ENCODE measurements around the gene DEPDC4.
A peak's percentile ranks its signal among the peaks of the same experiment; 100 is the strongest.

Gene DEPDC4

DNA sequence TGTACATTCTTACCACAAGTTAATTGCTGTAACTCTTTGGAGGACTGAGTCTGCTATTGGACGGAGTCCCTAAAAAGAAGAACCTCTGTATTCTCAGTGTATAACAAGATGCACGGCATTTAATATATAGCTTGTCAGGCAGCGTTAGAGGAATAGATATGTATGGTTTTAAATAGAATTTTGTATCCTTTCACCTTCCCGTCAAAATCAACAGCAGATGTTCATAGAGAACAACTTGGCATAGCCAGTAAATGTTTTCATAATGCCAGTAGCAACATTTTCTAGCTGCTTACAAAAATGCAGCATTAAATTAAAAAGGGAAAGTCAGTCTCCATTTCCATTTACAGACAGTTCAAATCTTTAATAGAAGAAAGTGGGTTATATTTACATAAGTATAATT is 6.9 kb upstream of the DEPDC4 start:
- CTCF ChIA-PET, result no interaction called here
- Histone ChIP-seq H3K9me3 (ENCODE audit: control insufficient read depth, insufficient read depth, low read depth, low read length) (no peaks in the 10 kb centered on the region), H3K27ac (ENCODE audit: extremely low read depth, low read depth, low read length) (no peak overlapping the region), H3K36me3 (ENCODE audit: control insufficient read depth in 2 of 2, insufficient read depth in 1 of 2, low read length in 2 of 2) (peaks cover 0 to 5% of the 10 kb centered on the region in 2 experiments; a peak in 1 of 3 replicates), H3K4me1 (ENCODE audit: control insufficient read depth, insufficient read depth, low read length) (peaks cover 6% of the 10 kb centered on the region), H3K4me3 (ENCODE audit: low read depth, low read length) (no peak overlapping the region)
- TF ChIP-seq ZNF837 (tag by site-specific recombination; IDR thresholded peaks at IDR 0.05) (no peak), ZNF292 (tag by site-specific recombination; IDR thresholded peaks at IDR 0.05; ENCODE audit: borderline replicate concordance, low read depth) (no peak), ZFP41 (tag by site-specific recombination; IDR thresholded peaks at IDR 0.05; ENCODE audit: borderline replicate concordance) (no peak), KLF1 (tag by site-specific recombination; IDR thresholded peaks at IDR 0.05) (no peak), ZNF175 (tag by site-specific recombination; IDR thresholded peaks at IDR 0.05) (no peak), GLI4 (tag by site-specific recombination; IDR thresholded peaks at IDR 0.05) (no peak), ZNF362 (tag by site-specific recombination; IDR thresholded peaks at IDR 0.05) (no peak), ZNF785 (tag by site-specific recombination; IDR thresholded peaks at IDR 0.05) (no peak), GLIS2 (tag by site-specific recombination; IDR thresholded peaks at IDR 0.05) (no peak), KLF7 (tag by site-specific recombination; IDR thresholded peaks at IDR 0.05; ENCODE audit: borderline replicate concordance) (no peak), ZBTB7A (tag by site-specific recombination; IDR thresholded peaks at IDR 0.05; ENCODE audit: low read depth) (no peak), MZF1 (tag by site-specific recombination; IDR thresholded peaks at IDR 0.05; ENCODE audit: borderline replicate concordance) (no peak), ZNF658 (tag by site-specific recombination; IDR thresholded peaks at IDR 0.05) (no peak), ZNF621 (tag by site-specific recombination; IDR thresholded peaks at IDR 0.05) (no peak), BCL11A (tag by site-specific recombination; IDR thresholded peaks at IDR 0.05; ENCODE audit: low read depth) (no peak), GLIS1 (tag by site-specific recombination; IDR thresholded peaks at IDR 0.05) (no peak), GLI2 (tag by site-specific recombination; IDR thresholded peaks at IDR 0.05; ENCODE audit: borderline replicate concordance, low read depth) (no peak), ZNF561 (tag by site-specific recombination; IDR thresholded peaks at IDR 0.05; ENCODE audit: borderline replicate concordance) (no peak)
- TF ChIP-seq, protein P1, sequence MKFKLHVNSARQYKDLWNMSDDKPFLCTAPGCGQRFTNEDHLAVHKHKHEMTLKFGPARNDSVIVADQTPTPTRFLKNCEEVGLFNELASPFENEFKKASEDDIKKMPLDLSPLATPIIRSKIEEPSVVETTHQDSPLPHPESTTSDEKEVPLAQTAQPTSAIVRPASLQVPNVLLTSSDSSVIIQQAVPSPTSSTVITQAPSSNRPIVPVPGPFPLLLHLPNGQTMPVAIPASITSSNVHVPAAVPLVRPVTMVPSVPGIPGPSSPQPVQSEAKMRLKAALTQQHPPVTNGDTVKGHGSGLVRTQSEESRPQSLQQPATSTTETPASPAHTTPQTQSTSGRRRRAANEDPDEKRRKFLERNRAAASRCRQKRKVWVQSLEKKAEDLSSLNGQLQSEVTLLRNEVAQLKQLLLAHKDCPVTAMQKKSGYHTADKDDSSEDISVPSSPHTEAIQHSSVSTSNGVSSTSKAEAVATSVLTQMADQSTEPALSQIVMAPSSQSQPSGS (tag by site-specific recombination; IDR thresholded peaks at IDR 0.05; ENCODE audit: low read depth), result no peak
- POLR2A ChIA-PET, result no interaction called here

- Histone ChIP-seq H3K4me1 (ENCODE audit: control insufficient read depth, insufficient read depth, low read length) (peaks cover 6% of the 10 kb centered on the region), H3K9me3 (ENCODE audit: control insufficient read depth, insufficient read depth, low read depth, low read length) (no peaks in the 10 kb centered on the region), H3K27ac (ENCODE audit: extremely low read depth, low read depth, low read length) (no peak overlapping the region), H3K36me3 (ENCODE audit: control insufficient read depth in 2 of 2, insufficient read depth in 1 of 2, low read length in 2 of 2) (no peaks in the 10 kb centered on the region), H3K4me3 (ENCODE audit: low read depth, low read length) (peak overlapping the region; percentile 68)
- TF ChIP-seq ZNF623 (tag by site-specific recombination; IDR thresholded peaks at IDR 0.05) (no peak), ZNF660 (tag by site-specific recombination; IDR thresholded peaks at IDR 0.05) (no peak), ZNF548 (tag by site-specific recombination; IDR thresholded peaks at IDR 0.05) (no peak), ZBTB17 (tag by site-specific recombination; IDR thresholded peaks at IDR 0.05) (peak; percentile 27; the same call in 1 of the 2 replicates), ZNF248 (tag by site-specific recombination; IDR thresholded peaks at IDR 0.05) (no peak), ZNF600 (tag by site-specific recombination; IDR thresholded peaks at IDR 0.05) (peak; percentile 67), ZBTB6 (tag by site-specific recombination; IDR thresholded peaks at IDR 0.05) (no peak), PRDM1 (tag by site-specific recombination; IDR thresholded peaks at IDR 0.05) (peak; percentile 84)
- POLR2A ChIA-PET, result interaction anchor here (1.2 to 2.6 kb wide), 2 partner anchors 10 to 69 kb away, joined by 5 to 11 read pairs; partner anchors contain the start of gene ACTR6
- CTCF ChIA-PET, result interaction anchor here (0.6 to 0.7 kb wide), 2 partner anchors 15 to 1616 kb away, joined by 3 read pairs; no protein-coding TSS in a partner anchor
Observed at GRCh38 chr12:100268835-100269564, 2.1 kb upstream of the DEPDC4 start.

All from HEK293 (cell line).